DMS114 treated with DMSO at 0.1 percent for 48 hours (cell line): Measurements from ENCODE around the gene CLEC3B.
A peak's percentile ranks its signal among the peaks of the same experiment; 100 is the strongest.
"Not testable (repeated sequence)": the region's sequence is repeated elsewhere in the genome, so short reads cannot be mapped to it uniquely, and the experiment has no call there.

Experiments
- DNase-seq: peaks from one replicate; lab custom pipeline; 2025; ENCODE audit not compliant: unreplicated experiment; lab: John Stamatoyannopoulos, UW

CLEC3B gene

DNA sequence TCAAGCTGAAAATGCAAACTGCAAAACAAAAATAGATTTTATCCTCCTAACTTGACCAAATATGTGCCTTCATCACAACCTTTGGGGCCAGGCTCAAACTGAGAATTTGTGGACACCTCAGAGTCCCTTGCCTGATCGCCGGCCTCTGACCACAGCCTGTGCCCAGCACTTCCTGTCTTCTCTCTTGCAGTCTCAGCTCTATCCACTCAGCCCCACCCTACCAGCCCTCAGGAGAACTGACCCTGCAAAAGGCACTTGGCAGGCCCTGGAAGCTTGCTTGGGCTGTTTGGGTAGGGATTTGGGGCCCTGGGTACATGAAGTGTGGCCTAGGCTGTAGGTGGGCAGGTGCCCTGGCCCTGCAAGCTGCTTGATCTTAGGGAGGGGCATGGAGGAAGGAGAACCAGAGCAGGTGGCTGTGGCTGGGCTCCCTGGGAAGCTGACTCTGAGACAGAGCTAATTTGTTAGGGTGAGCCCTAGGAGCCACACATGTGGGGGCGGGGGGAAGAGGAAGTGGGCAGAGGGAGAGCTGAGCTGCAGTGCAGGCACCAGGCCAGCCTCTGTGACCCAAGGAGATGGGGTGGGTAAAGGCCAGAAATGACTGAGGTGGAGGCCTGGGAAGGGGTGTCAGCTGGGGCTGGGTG, 8.6 kb downstream of the CLEC3B start:
- no peak for DNase-seq

DNA sequence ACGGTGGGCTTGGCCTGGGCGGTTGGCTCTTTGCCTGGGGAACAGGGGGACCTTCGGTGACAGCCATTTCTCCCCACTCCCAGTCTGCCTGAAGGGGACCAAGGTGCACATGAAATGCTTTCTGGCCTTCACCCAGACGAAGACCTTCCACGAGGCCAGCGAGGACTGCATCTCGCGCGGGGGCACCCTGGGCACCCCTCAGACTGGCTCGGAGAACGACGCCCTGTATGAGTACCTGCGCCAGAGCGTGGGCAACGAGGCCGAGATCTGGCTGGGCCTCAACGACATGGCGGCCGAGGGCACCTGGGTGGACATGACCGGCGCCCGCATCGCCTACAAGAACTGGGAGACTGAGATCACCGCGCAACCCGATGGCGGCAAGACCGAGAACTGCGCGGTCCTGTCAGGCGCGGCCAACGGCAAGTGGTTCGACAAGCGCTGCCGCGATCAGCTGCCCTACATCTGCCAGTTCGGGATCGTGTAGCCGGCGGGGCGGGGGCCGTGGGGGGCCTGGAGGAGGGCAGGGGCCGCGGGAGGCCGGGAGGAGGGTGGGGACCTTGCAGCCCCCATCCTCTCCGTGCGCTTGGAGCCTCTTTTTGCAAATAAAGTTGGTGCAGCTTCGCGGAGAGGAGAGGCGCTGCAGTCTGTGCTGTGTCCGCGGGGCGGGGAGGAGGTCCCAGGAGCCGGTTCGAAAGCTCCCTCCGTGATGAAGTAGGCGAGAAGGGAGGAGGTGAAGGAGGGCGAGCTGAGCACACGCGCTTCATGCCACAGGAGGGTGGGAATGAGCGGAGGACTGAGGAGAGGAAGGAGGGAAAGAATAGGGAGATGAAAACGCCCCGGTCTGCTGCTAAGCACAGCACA, 9.6 kb downstream of the CLEC3B start:
- no peak for DNase-seq

DNA sequence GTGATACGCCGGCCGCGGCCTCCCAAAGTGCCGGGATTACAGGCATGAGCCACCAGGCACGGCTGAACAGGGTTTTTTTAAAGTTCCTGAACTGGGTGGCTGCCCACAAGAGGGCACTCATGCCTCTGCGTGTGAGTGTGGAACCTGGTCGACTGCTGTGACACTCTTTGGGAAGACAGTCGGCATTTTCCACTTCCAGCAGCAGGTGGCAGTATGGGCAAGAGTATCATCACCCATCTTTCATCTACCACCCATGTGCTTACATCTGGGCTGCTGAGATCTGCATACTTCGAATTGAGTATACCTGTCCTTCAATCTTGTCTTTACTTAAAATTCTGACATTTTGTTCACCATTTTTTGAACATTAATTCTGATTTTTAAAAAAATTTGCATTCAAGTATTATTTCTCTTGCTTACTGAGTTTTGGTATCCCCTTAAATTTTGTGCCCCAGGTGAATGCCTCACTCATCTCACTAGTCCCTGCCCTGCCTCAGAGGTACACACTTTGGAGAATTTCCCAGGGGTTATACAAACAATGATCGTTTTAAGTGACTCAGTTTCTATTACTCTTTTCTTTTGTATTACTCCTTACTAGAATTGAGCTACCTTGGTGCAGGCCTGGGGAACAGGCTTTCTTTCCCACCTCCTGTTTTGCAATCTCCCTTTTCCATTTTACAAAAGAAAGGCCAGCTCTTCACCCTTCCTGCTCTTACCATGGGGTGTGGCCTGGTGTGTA, 11.8 kb downstream of the CLEC3B start:
- peak; percentile 89 for DNase-seq

DNA sequence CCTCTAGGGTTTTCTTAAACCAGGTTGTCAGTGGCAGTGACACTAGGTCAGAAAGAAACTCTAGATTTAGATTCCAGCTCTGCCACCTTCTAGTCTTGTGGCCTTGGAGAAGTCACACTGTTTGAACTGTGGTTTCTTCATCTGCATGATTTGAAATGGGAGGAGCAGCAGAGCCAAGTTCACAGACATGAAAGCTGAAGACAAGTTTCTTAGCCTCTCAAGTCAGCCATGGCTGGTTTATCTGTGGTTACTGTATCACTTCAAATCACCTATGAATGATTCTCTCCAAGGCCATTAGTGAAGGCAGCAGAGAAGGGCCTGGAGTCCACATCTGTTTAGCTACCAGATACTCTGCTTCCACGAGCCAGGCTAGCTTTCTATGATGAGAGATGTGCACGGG, 15.6 kb downstream of the CLEC3B start:
- no peak for DNase-seq

DNA sequence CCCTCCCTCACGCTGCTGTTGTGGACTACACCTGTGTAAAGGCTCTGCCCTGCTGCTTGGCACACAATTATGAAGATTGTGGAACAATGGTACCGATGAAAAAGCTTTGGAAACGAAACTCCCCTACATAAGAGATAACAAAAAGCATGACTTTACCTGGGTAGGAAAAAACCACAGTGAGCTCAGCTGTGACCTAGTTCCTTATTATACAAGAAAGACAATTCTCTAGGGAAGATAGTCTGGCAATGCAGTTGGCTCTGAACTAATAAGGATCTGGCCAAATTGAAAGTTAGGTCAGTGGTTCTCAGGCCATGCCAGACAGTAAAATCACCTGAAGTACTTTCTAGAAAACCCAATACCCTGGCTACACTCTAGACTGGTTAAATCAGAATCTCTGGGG, 16.1 kb downstream of the CLEC3B start:
- DNase-seq, result no peak

DNA sequence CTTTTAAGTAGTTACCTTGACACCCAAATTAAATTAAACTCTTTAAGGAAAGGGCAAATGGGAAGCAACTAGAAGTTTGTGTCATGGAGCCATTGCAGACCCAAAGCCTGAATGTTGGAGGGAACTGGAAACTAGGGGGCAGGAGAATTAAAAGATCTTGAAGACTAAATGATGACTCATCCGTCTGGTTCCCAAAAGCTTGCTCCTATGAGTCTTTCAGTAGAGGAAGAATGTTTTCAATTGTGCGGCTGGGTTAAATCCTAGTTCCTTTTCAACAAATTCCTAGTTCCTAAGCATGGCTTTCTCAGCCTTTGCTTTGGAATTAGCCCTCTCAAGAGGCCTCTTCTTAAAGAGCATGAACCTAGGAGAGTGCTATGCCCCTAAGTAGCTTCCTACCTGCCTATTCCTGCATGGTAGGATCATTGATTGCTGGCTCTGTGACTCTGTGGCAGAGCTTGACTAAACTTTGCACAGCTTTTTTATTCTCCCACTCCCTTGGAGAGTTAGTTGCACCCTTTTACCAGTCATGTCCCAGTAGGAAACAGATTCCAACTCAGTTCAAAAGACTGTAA, 17.7 kb downstream of the CLEC3B start:
- no peak for DNase-seq

DNA sequence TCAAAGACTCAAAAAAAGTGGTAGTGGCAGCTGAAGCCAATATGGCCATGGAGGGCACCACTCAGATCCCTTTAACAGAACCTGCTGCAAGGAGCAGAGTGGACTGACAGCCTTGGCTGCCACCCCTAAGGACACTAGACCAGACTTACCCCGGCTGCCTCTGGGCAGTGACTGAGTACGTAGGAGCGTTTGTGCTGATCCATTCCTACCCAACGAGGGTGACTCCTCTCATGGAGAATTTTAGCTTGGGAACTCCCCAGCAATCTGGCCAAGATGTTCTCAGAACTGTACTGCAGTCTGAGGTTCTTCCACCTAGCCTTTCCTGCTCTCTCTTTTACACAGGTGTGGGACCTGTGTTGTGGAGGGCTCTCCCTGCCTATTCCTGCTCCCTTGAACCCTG, 22.1 kb downstream of the CLEC3B start:
- no peak for DNase-seq

DNA sequence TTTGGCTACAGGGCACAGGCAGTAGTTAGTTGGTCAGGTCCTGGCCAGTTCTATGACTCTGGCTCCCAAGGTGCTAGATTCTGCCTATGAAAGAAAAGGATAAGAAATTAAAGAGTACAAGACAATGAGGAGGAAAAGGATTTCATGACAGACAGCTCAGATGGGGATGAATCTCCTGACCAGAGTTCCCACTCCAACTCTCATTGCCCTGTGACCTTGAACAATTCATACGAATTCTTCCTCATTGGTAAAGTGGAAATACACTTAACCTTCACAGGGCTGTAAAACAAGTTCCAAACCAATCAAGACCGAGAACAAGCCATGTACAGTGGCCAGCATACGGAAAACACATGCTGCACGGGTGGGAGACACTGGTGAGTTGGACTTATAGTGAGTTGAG, 23.7 kb downstream of the CLEC3B start:
- no peak for DNase-seq

DNA sequence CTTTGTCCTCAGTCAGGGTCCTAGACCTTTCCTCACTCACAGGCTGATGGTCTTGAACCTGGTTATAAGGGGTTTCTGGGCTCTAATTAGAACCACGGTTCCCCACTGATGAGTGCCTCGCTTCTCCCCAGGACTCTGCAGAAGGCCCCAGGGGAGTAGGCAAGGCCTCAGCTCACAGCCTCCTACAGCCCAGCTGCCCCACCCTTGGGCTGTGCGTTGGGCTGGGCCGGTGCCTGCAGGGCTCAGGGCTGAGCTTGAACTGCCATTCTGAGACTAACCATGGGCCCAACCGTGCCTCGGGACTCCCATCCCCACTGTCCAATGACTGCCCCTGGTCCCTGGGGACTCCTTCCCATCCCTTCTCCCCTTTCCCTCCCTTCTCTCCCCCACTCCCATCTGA, 25.6 kb downstream of the CLEC3B start:
- no peak for DNase-seq

DNA sequence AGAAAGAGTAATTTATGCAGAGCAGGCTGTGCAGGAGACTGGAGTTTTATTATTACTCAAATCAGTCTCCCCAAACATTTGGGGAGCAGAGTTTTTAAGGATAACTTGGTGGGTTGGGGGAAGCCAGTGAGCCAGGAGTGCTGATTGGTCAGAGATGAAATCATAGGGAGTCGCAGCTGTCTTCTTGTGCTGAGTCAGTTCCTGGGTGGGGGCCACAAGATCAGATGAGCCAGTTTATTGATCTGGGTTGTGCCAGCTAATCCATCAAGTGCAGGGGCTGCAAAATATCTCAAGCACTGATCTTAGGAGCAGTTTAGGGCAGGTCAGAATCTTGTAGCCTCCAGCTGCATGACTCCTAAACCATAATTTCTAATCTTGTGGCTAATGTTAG, 27.7 kb downstream of the CLEC3B start:
- DNase-seq, result not testable (repeated sequence)

DNA sequence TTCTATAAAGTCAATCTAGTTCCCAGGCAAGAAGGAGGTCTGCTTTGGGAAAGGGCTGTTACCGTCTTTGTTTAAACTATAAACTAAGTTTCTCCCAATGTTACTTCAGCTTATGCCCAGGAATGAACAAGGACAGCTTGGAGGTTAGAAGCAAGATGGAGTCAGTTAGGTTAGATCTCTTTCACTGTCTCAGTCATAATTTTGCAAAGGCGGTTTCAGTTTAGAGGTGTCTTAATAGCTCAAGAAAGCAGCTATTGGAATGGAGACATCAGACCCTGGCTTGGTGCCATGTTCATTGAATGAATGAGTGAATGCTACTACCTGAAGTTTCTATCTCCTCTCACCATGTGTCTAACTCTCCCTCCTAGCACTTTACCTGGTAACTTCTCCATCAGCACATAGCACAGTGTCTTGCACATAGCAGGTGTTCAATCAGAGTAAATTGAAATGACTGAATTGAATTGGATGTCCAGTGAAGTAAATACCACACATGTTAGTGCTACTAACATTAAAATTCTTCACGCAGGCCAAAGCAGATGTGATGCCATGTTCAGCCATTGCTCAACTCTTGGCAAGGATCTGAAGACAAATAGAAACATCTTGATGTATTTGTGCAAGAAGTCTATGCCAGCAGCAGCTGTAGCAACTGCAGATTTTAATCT, 28.2 kb downstream of the CLEC3B start:
- DNase-seq, result no peak

DNA sequence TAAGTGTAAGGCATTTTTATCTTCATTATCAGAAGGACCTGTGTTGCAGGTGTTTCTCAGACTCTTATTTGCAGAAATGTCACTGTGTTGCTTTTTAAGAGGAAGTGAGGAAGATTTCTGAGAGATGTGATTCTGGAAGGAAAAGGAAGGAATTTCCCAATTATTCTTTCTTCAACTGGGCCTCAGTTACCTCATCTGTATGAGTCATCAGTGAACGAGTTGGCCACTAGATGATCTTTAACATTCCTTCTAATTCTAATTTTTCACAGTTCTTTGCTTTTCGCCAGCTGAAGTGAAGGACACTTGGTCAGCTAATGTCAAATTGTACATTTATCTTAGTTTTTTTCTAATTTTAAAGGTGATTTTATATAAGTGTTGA, 28.9 kb downstream of the CLEC3B start:
- no peak for DNase-seq

DNA sequence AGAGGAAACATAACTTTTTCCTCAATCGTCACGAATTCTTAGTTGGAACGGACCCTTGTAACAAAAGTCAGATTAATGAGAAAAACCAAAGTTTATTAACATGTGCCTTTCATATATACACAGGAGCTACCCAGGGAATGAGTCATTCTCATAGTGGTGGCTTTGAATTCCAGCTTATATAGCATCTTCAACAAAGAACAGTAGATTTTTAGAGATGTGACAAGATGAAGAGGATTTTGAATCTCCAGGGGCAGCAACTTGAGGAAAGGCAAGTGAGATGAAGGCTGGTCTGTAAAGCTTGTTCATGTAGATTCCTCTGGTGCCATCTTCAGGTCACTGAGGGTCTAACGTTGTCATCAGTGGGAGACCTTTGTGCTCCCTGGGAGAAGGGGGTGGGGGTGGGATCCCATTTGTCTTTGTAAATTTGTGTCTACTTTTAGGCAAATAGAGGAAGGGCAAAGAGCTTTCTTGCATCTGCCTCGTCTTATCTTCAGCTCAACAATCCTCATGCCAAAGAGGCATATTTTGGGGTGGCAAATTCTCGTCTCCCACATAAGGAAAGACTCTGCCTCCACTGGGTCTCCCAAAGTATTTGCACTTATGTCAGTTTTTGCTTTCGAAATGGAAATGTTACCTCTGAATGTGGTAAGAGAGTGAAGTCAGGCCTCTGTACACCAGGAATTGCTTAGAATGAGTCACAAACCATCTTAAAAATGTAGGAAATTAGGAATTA, 29.5 kb downstream of the CLEC3B start:
- DNase-seq, result no peak

DNA sequence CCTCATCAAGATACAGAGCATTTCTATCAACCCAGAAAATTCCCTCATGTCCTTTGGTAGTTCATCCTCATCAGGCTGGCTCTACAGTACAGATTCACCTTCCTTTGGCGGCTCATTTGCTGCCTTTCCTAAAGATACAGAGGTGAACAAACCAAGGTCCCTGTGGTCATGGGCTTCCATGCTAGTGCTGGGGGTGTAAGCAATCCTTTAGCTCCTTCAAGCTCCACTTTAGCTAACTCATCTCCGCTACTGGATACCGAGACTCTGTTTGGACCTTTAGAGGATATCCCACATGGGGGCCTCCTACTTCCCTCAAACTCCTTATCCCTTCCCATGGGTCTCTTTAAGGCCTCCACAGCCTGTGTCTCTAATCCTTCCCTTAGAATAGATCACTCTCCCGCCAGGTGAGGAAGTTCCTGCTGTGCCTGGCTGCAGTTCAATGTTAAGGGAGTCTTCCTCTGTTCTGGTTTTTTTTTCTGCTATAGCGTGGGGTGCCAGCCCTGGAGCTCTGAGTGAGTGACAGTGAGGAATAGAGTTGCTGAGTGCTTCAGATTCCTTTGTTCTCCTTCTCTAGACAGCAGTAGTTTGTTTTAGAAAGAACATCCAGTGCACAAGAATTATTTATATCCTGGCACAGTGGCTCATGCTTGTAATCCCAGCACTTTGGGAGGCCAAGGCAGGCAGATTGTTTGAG, 30.7 kb downstream of the CLEC3B start:
- DNase-seq, result no peak

DNA sequence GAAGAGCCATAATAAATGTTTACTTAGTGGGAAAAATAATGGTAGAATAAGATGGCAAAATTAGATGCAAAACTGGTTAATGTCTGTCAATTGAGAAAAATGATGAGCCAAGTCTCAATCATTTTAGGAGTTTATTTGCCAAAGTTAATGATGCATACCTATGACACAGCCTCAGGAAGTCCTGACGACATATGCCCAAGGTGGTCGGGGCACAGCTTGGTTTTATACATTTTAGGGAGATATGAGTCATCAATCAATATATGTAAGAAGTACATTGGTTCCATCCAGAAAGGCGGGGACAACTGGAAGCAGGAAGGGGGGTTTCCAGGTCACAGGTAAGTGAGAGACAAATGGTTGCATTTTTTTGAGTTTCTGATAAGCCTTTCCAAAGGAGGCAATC, 31.5 kb downstream of the CLEC3B start:
- DNase-seq, result no peak

DNA sequence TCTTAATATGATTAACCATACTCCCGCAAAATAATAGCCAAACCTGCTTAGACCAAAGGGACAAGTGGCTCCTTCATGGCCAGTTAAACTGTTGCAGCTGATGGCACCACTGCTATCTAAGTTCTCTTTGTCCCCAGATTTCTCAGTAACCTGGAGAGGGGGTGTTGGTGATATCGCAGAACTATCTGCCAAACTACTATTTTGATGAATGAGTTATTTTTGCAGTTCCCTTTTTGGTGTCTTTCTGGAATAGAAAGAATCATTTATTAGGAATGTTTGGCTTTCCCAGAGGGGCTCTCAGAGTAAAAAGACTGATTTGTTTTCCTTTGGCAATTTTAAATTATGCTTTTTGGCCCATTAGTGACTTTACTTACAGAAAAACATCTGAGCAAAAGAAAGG, 33.0 kb downstream of the CLEC3B start:
- DNase-seq, result no peak

DNA sequence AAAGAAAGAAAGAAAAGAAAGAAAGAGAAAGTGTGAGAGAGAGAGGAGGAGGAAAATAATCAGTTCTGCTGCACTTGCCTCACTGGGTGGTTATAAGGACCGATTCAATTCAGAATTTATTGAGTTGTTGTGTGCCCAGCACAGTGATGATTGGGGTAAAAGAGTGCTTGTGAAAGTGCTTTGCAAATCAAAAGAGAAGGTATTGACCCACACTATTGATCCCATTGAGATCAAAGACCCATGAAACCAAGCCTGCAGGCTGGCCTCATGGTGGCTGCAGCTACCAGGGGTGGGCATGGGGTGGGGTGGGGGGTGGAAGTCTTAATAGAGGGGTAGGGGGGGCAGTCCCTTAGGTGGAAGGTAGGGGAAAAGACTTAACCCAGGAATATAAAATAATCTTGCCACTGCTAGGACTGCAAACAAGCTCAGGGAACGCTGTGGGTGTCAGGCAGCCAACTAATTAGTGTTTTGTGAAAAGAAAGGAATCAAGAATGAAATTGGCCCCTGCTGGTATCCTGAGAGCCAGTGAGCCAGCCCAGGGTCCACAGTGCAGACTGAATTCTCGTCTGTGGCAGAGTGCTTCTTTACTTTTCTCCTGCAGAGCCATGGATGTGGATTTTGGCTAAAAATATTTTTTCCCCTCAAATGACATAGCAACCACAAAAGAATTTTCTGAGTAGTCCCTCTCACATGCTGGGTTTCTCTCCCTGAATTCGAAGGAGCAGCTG, 34.2 kb downstream of the CLEC3B start:
- DNase-seq, result no peak

DNA sequence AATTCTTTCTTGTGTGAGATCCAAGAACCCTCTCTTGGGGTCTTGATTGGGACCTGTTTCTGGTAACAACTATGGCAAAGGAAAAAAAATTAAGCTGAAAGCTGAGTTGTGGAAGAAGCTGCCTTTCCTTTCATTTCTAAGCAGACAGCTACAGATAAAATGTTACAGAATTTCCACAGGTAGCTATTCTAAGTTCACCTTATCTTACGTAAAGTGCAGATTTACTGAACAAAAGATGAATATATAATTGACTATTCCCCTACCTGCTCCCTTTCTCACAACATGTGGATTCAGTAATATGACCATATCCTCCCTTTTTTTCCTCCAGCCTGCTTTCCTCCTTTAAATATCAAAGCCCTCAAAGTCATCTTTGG, 36.6 kb downstream of the CLEC3B start:
- no peak for DNase-seq
